Body of pancreas (tissue), 4 donors: ENCODE measurements around the gene DISP3. TPM values are rescaled to one million over a fixed set of nuclear protein-coding genes. Genes with fewer than 3 reads are reported as not detected.

Source experiments
- ATAC-seq: fragments of 150-250 bp; one replicate; pipeline ENCODE4 v1.9.1; 2016
- DNase-seq, 4 donors: peaks; one replicate each; pipeline ENCODE4 v3.0.0-alpha.2; 2019
- H3K27ac ChIP-seq, 4 donors: fragments of 200-600 bp; sonication (generic); 1 replicate in 3 of 4; 2 replicates in 1 of 4; pipeline versions ENCODE4 v1.5.1 to v1.6.1; 2016 to 2019; ENCODE audit warnings: mild to moderate bottlenecking in 1 of 4, mixed read lengths in 1 of 4, moderate library complexity in 1 of 4
- H3K27me3 ChIP-seq, 2 donors: fragments of 200-600 bp; sonication (generic); one replicate each; pipeline ENCODE4 v1.6.0; 2016; ENCODE audit warnings: mild to moderate bottlenecking in 1 of 2
- H3K36me3 ChIP-seq, 2 donors: fragments of 200-600 bp; sonication (generic); replicated peaks in 1 of 2; 2 replicates each; pipeline ENCODE4 v1.5.1; 2016; ENCODE audit warnings: low read depth in 2 of 2; ENCODE audit not compliant: insufficient read depth in 1 of 2
- H3K4me1 ChIP-seq: fragments of 200-600 bp; sonication (generic); one replicate; pipeline ENCODE4 v1.6.0; 2016
- H3K4me3 ChIP-seq, 2 donors: fragments of 200-600 bp; sonication (generic); 1 replicate in 1 of 2; 2 replicates in 1 of 2; pipeline ENCODE4 v1.5.1; 2016 to 2019
- H3K9me3 ChIP-seq, 3 donors: fragments of 200-600 bp; sonication (generic); 1 replicate in 2 of 3; 2 replicates in 1 of 3; pipeline ENCODE4 v1.5.1; 2016
- CTCF ChIP-seq, 7 experiments: fragments of 450-650 bp in 4 of 7; fragments of 200-600 bp in 3 of 7; sonication (generic) in 3 of 7; IDR thresholded peaks; one replicate each; pipeline ENCODE4 v1.5.1; 2016 to 2019; ENCODE audit warnings: antibody characterized with exemption in 7 of 7
- POLR2A ChIP-seq, 3 donors: fragments of 450-650 bp; IDR thresholded peaks; one replicate each; pipeline ENCODE4 v1.6.1; 2016; ENCODE audit warnings: antibody characterized with exemption in 3 of 3, mild to moderate bottlenecking in 2 of 3
- WGBS, 2 donors: methylation state at CpG; one replicate each; pipeline ENCODE4 v1.1.5; 2017; 5-methylcytosine and 5-hydroxymethylcytosine counted together
- intact Hi-C: fragments of 100-400 bp; cut with DNase I; formaldehyde crosslinking; loops from one replicate; pipeline ENCODE4 v1.15.1; 2023
- total RNA-seq, 2 donors: library from RNA; depleted of rRNA; stranded (reverse); fragments of >200 nt; gene quantifications; one replicate each; pipeline ENCODE4 v1.1.0, GENCODE V29; 2016

Gene DISP3
- total RNA-seq, 2 donors from 2014 or later = 0.33 TPM; not detected in 1

GRCh38 chr1:11543796-11544195 is 64.8 kb downstream of the DISP3 start:
- Histone ChIP-seq H3K4me1 (no peaks in the 10 kb centered on the region), H3K36me3 (no peaks in the 10 kb centered on the region), H3K27ac (no peak overlapping the region), H3K27me3 (no peaks in the 10 kb centered on the region), H3K9me3 (no peaks in the 10 kb centered on the region), H3K4me3 (no peak overlapping the region)
- ATAC-seq = no peak
- no peak for DNase-seq
- intact Hi-C loops = no loop called here
- TF ChIP-seq CTCF (IDR thresholded peaks at IDR 0.05) = no peak
- no peak for TF ChIP-seq POLR2A (IDR thresholded peaks at IDR 0.05)
- WGBS, 2 donors = 14 to 54% methylated on average over 1 to 2 of the region's 2 CpGs

GRCh38 chr1:11546456-11546855 is 67.5 kb downstream of the DISP3 start:
- 39 to 70% methylated on average over 2 to 4 of the region's 4 CpGs for WGBS, 2 donors
- Histone ChIP-seq H3K27me3 (no peaks in the 10 kb centered on the region), H3K36me3 (no peaks in the 10 kb centered on the region), H3K27ac (no peak overlapping the region), H3K9me3 (no peaks in the 10 kb centered on the region), H3K4me1 (no peaks in the 10 kb centered on the region), H3K4me3 (no peak overlapping the region)
- intact Hi-C loops = no loop called here
- ATAC-seq (no peak), DNase-seq (no peak)
- TF ChIP-seq POLR2A (IDR thresholded peaks at IDR 0.05) (no peak), CTCF (IDR thresholded peaks at IDR 0.05) (no peak)

GRCh38 chr1:11550664-11551283 is 71.8 kb downstream of the DISP3 start:
- Histone ChIP-seq H3K36me3 (no peaks in the 10 kb centered on the region), H3K27me3 (peaks cover 0 to 6% of the 10 kb centered on the region in 2 donors), H3K9me3 (no peaks in the 10 kb centered on the region), H3K4me1 (no peaks in the 10 kb centered on the region), H3K27ac (no peak overlapping the region), H3K4me3 (no peak overlapping the region)
- peak; percentile 30 to 65 (median 56) for DNase-seq
- 5 to 9% methylated on average over 11 to 12 of the region's 12 CpGs for WGBS, 2 donors
- ATAC-seq = no peak
- TF ChIP-seq POLR2A (IDR thresholded peaks at IDR 0.05) (no peak), CTCF (IDR thresholded peaks at IDR 0.05) (no peak)
- intact Hi-C loops = no loop called here

- ATAC-seq = no peak
- TF ChIP-seq POLR2A (IDR thresholded peaks at IDR 0.05) (no peak), CTCF (IDR thresholded peaks at IDR 0.05) (no peak)
- H3K27ac ChIP-seq = no peak overlapping the region
- no peaks in the 10 kb centered on the region for H3K9me3 ChIP-seq
- no peaks in the 10 kb centered on the region for H3K27me3 ChIP-seq
- no peak for DNase-seq
- WGBS, 2 donors = 6 to 8% methylated on average over 8 of the region's 8 CpGs
- H3K4me1 ChIP-seq = no peaks in the 10 kb centered on the region
- intact Hi-C loops = no loop called here
- H3K36me3 ChIP-seq = no peaks in the 10 kb centered on the region
- no peak overlapping the region for H3K4me3 ChIP-seq
Measured at GRCh38 chr1:11558276-11558675, 79.3 kb downstream of the DISP3 start.
